ENCODE results near the gene RAB33B.
"Not testable (repeated sequence)": the region's sequence is repeated elsewhere in the genome, so short reads cannot be mapped to it uniquely, and the experiment has no call there.

RAB33B gene

DNA sequence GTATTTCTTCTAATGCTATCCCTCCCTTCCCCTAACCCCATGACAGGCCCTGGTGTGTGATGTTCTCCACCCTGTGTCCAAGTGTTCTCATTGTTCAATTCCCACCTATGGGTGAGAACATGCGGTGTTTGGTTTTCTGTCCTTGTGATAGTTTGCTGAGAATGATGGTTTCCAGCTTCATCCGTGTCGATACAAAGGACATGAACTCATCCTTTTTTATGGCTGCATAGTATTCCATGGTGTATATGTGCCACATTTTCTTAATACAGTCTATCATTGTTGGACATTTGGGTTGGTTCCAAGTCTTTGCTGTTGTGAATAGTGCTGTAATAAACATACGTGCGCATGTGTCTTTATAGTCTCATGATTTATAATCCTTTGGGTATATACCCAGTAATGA lies 10.6 kb downstream of the RAB33B start:
- not testable (repeated sequence) for DNase-seq

DNA sequence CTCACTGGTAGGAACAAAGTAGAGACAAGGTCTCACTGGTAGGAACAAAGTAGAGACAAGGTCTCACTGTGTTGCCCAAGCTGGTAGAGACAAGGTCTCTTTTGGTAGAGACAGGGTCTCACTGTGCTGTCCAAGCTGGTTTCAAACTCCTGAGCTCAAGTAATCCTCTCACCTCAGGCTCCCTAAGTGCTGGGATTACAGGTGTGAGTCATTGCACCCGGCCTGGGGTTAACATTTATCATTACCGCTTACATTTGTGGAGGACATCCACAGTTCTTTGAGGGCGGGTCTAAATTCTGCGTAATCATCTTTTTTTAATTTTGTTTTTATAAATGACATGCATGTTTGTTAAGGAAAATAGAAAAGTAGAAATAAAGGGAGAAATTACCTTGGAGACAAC lies 12.0 kb downstream of the RAB33B start:
- DNase-seq, result no peak

DNA sequence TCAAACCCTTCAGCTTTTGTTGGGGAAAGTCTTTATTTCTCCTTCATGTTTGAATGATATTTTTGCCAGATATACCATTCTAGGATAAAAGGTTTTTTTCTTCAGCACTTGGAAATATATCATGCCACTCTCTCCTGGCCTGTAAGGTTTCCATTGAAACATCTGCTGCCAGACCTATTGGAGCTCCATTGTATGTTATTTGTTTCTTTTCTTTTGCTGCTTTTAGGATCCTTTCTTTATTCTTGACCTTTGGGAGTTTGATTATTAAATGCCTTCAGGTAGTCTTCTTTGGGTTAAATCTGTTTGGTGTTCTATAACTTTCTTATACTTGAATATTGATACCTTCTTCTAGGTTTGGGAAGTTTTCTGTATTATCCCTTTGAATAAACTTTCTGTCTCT lies 14.8 kb downstream of the RAB33B start:
- not testable (repeated sequence) for DNase-seq

DNA sequence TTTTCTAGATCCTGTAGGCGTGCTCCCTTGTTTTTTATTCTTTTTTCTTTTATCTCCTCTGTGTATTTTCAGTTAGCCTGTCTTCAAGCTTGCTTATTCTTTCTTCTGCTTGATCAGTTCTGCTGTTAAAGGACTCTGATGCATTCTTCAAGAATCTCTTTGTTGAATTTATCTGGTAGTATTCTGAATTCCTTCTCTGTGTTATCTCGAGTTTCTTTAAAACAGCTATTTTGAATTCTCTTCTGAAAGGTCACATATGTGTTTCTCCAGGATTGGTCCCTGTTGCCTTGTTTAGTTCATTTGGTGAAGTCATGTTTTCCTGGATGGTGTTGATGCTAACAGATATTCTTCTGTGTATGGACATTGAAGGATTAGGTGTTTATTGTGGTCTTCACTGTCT lies 15.3 kb downstream of the RAB33B start:
- DNase-seq, result no peak

GRCh38 chr4:139469869-139470268 lies 15.9 kb downstream of the RAB33B start:
- DNase-seq, result no peak

DNA sequence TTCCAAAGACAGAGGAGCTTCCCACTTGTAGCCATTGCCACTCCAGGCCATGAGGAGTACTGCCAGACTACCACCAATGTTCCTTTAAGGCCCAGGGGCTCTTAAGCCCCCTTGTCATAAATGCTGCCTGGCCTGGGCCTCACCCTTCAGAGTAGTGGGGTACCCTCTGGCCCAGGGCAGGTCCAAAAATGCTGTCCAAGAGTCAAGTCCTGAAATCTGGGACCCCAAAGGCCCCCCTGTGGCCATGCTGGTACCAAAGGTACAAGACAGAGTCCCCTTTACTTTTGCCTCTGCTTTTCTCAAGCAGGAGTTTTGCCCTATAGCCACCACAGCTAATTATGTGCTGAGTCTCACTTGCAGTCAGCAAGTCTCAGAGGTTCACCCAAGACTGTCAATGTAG lies 16.4 kb downstream of the RAB33B start:
- DNase-seq, result no peak

GRCh38 chr4:139470997-139471665 lies 17.2 kb downstream of the RAB33B start:
- no peak for DNase-seq

DNA sequence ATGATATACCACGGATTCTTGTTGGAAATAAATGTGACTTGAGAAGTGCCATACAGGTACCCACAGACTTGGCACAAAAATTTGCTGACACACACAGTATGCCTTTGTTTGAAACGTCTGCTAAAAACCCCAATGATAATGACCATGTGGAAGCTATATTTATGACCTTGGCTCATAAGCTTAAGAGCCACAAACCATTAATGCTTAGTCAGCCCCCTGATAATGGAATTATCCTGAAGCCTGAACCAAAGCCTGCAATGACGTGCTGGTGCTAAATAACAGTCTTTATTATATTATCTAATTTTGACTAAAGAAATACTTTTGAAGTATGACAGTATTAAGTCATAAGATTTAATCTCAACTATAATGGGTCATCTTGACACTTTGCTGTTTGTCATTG lies 18.9 kb downstream of the RAB33B start:
- DNase-seq, result no peak

DNA sequence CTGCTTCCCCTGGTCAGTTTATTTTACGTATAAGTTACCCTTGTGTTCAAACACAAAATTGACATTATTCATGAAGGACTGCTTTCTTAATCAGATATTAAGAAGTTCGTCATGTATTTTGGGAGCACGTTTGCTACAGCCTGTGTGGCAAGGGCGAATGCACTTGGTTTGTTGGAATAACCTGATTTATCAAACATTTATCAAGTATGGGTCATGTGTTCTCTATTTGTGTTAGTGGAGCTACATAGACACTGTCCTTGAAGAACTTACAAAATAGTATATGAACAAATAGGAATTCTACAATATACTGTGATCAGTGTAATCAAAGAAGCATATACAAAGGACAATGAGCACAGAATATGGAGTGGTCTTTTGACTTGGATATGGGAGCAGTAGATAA lies 22.4 kb downstream of the RAB33B start:
- no peak for DNase-seq

DNA sequence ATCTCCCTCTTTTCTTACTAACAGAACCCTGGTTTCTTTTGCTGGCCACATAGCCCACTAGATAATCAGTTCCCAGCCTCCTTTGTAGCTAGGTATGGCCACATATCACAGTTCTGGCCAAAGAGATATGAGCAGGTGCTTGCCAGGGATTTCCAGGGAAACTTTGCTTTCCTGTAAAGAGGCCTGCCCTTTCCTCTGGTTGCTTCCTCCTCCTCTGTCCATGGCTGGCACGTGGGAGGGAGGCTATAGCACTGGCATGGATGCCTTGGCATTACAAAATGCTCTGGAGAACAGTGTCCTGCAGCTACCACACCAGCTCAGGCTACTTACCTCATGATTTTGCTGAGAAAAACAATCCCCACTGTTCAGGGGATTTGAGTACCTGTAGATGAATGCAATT lies 27.5 kb downstream of the RAB33B start:
- no peak for DNase-seq

GRCh38 chr4:139483000-139483399 lies 29.1 kb downstream of the RAB33B start:
- no peak for DNase-seq

GRCh38 chr4:139484783-139485311 lies 30.9 kb downstream of the RAB33B start:
- DNase-seq, result no peak

- DNase-seq, result no peak
Observed at GRCh38 chr4:139488442-139488841, 34.5 kb downstream of the RAB33B start.

DNA sequence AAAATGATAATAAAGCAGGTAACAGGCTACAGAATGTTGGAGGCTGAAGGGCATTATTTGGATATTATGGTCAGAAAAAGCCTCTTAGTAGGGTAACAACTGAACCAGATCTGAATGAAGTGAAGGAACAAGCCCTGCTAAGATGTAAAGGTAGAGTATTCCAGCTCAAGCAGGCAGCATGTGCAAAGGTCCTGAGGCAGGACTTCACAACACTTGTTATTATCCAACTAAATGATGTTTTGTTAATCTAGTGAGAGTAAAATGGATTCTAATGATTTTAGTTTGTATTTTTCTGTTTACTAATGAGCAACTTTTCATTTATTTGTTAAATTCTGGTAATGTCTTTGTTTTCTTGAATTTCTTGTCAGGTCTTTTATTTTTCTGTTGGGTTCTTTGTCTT lies 35.7 kb downstream of the RAB33B start:
- no peak for DNase-seq

DNA sequence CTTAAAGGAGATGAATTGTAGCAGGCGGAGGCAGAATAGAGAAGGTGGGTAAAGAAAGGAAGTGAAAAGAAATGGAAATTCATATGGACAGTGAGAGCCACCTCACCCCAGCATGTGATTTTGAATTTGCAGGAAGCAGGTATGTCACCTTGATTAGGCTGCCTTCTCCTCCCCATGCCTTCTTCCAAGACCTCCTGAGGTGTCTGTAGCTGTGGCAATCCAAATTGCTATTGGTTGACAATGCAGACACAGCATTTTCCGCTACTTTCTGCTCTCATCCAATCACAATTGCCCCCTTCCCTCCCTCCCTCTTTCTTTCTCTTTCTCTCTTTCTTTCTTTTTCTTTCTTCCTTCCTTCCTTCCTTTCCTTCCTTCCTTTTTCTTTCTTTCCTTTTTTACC lies 38.5 kb downstream of the RAB33B start:
- DNase-seq, result no peak

DNA sequence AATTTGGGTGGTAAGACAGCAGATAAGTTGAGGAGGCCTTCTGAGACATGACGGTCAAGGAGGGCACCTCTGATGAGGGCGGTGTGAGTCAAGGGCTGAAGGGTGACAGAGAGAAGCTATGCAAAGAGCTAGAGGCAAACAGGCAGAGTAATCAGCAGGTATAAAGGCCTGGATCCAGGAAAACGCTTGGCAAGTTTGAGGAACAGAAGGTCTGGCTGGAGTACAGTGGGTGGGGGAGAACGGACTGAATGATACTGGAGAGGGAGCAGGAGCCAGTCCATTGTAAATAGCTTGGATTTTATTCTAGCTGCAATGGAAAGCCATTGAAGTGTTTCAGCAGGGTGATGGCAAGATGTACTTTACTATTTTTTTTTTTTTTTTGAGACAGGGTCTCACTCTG lies 39.3 kb downstream of the RAB33B start:
- no peak for DNase-seq

DNA sequence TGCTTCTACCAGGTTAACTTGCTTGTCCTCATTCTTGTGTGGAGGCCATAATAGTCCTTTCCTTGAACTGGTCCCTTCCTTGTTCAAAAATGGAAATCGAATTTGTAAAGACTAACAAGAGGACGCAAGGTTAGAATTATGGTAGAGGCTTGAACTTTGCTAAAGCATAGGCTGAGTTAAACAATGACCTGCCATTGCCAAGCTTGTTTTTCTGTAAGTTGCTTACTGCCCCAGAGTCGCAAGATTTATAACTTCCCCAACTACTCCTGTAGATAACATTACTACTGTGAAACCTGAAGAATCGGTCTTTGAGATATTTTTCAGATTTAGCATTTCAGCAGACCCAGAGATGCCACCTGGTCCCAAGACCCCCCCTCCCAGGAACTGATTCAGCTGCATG lies 45.3 kb downstream of the RAB33B start:
- no peak for DNase-seq

- DNase-seq, result no peak
Observed at GRCh38 chr4:139501117-139501516, 47.2 kb downstream of the RAB33B start.

GRCh38 chr4:139501527-139501926 lies 47.6 kb downstream of the RAB33B start:
- DNase-seq, result no peak

GRCh38 chr4:139501927-139502899 lies 48.3 kb downstream of the RAB33B start:
- DNase-seq, result no peak

DNA sequence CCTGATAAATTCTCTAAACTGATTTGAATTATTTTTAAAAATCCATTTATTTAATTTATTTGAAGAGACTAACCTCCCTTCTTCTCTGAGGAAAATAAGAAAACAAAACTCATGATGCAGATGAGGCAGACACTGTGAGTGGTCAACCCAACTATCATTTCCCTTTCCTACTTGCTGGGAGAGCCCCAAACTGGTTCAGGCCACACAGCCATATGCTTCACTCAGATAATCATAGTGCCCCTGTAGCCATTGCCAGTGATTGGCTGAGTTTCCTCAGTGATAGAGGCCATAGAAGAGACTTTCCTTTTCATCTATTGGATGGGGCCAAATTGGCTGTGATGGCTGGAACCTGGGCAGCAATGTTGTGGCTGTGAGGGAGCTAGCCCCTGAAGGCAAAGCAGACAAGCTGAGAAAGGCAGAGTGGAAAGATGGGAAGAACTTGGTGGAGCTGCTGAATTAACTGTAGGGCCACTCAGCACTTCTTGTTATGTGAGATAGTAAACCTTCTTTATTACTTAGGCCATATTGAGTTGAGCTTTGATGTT lies 49.8 kb downstream of the RAB33B start:
- DNase-seq, result no peak

DNA sequence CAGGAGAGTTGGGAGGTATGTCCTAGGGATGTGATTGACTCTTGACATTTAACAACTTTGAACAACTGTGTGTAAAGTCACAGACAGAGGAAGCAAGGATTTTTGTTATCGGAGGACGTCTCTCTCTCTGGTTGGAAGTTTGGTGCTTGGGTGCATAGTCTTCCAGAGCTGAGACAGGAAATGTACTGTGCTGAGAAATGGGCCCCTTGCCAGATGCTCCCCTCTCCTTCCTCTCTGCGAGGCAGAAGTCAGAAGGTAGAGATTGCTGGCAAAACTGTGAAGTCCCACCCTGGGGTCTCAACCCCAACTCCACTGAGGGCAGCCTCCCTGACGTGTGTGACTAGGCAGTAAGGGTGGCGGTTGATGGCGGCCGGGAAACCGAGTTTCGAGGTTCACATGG lies 52.9 kb downstream of the RAB33B start:
- no peak for DNase-seq

GRCh38 chr4:139508581-139509237 lies 54.8 kb downstream of the RAB33B start:
- DNase-seq, result no peak

All from stimulated activated naive CD4-positive, alpha-beta T cell (primary cell).